ENCODE results near the gene HEXD.

DNA sequence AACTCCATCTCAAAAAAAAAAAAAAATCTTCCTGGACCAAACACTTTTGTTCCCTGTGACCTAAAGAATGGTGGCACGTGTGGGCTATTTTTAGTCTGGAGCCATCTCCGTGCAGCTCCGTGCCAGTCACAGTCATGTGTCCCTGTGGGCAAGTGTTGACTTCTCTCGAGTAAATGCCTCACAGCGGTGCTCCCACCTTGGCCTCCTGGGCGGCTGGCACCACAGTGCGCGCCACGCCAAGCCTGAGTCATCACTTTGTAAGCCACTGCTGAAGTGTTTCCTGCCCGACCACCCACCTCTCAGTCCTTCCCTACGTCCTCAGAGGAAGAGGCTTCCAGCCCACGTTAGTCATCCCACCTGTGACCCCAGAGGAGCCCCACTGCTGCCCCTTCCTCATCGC, 10.9 kb upstream of the HEXD start:
- TF ChIP-seq, protein P1, sequence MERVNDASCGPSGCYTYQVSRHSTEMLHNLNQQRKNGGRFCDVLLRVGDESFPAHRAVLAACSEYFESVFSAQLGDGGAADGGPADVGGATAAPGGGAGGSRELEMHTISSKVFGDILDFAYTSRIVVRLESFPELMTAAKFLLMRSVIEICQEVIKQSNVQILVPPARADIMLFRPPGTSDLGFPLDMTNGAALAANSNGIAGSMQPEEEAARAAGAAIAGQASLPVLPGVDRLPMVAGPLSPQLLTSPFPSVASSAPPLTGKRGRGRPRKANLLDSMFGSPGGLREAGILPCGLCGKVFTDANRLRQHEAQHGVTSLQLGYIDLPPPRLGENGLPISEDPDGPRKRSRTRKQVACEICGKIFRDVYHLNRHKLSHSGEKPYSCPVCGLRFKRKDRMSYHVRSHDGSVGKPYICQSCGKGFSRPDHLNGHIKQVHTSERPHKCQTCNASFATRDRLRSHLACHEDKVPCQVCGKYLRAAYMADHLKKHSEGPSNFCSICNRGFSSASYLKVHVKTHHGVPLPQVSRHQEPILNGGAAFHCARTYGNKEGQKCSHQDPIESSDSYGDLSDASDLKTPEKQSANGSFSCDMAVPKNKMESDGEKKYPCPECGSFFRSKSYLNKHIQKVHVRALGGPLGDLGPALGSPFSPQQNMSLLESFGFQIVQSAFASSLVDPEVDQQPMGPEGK (CRISPR knock-in tag; IDR thresholded peaks at IDR 0.05; ENCODE audit: borderline replicate concordance), result no peak
- TF ChIP-seq CSDC2 (CRISPR knock-in tag; IDR thresholded peaks at IDR 0.05) (no peak), TOX (CRISPR knock-in tag; IDR thresholded peaks at IDR 0.05; ENCODE audit: borderline replicate concordance) (no peak), ZFP30 (CRISPR knock-in tag; IDR thresholded peaks at IDR 0.05) (no peak), RARB (CRISPR knock-in tag; IDR thresholded peaks at IDR 0.05) (no peak), ARNTL (CRISPR knock-in tag; IDR thresholded peaks at IDR 0.05; ENCODE audit: borderline replicate concordance, low read depth) (no peak), ZNF565 (CRISPR knock-in tag; conservative IDR thresholded peaks at IDR 0.05; ENCODE audit: low read depth) (no peak), PPARA (CRISPR knock-in tag; IDR thresholded peaks at IDR 0.05; ENCODE audit: borderline replicate concordance) (no peak), GLIS3 (CRISPR knock-in tag; IDR thresholded peaks at IDR 0.05) (no peak), ZC3H10 (CRISPR knock-in tag; IDR thresholded peaks at IDR 0.05) (no peak)
- TF ChIP-seq, protein P2, sequence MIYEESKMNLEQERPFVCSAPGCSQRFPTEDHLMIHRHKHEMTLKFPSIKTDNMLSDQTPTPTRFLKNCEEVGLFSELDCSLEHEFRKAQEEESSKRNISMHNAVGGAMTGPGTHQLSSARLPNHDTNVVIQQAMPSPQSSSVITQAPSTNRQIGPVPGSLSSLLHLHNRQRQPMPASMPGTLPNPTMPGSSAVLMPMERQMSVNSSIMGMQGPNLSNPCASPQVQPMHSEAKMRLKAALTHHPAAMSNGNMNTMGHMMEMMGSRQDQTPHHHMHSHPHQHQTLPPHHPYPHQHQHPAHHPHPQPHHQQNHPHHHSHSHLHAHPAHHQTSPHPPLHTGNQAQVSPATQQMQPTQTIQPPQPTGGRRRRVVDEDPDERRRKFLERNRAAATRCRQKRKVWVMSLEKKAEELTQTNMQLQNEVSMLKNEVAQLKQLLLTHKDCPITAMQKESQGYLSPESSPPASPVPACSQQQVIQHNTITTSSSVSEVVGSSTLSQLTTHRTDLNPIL (CRISPR knock-in tag; IDR thresholded peaks at IDR 0.05; ENCODE audit: low read depth), result no peak
- TF ChIP-seq, protein P3, sequence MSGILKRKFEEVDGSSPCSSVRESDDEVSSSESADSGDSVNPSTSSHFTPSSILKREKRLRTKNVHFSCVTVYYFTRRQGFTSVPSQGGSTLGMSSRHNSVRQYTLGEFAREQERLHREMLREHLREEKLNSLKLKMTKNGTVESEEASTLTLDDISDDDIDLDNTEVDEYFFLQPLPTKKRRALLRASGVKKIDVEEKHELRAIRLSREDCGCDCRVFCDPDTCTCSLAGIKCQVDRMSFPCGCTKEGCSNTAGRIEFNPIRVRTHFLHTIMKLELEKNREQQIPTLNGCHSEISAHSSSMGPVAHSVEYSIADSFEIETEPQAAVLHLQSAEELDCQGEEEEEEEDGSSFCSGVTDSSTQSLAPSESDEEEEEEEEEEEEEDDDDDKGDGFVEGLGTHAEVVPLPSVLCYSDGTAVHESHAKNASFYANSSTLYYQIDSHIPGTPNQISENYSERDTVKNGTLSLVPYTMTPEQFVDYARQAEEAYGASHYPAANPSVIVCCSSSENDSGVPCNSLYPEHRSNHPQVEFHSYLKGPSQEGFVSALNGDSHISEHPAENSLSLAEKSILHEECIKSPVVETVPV (CRISPR knock-in tag; IDR thresholded peaks at IDR 0.05), result no peak
